ENCODE results near the gene KLHL1.

- TF ChIP-seq POLR2A (IDR thresholded peaks at IDR 0.05) (no peak), CTCF (IDR thresholded peaks at IDR 0.05 in 8 of 11, conservative IDR thresholded peaks at IDR 0.05 in 3 of 11) (no peak)
Observed at GRCh38 chr13:69751259-69751658, 357.0 kb downstream of the KLHL1 start.

Data from spleen (tissue), 7 donors.